DND-41 (cell line): Measurements from ENCODE around the gene PTTG2.

Source experiments
- ATAC-seq: fragments of 200-7000 bp; cut with Tn5 transposase; 3 replicates; pipeline ENCODE4 v1.9.1; 2021; ENCODE audit warnings: low read depth; ENCODE audit not compliant: insufficient read depth
- DNase-seq: peaks from one replicate; pipeline ENCODE4 v3.0.0-alpha.2; 2020
- H2AFZ ChIP-seq: 2 replicates; pipeline ENCODE4 v1.6.0; 2012; ENCODE audit warnings: low read depth, low read length
- H3K27ac ChIP-seq: 2 replicates; pipeline ENCODE4 v1.5.1; 2012; ENCODE audit warnings: low read length, inconsistent platforms
- H3K27me3 ChIP-seq: fragments of 200-600 bp; sonication (generic); 2 replicates; pipeline ENCODE4 v1.6.0; 2012; ENCODE audit warnings: low read length, mild to moderate bottlenecking, inconsistent platforms; ENCODE audit not compliant: insufficient read depth, poor library complexity
- H3K36me3 ChIP-seq: 2 replicates; pipeline ENCODE4 v1.5.1; 2012; ENCODE audit warnings: low read length, inconsistent platforms; ENCODE audit not compliant: insufficient read depth
- H3K4me1 ChIP-seq: 2 replicates; pipeline ENCODE4 v1.5.1; 2012; ENCODE audit warnings: mild to moderate bottlenecking, low read length; ENCODE audit not compliant: insufficient read depth
- H3K4me2 ChIP-seq: 2 replicates; pipeline ENCODE4 v1.6.0; 2012; ENCODE audit warnings: mild to moderate bottlenecking, moderate library complexity, low read length, inconsistent platforms; ENCODE audit not compliant: insufficient read depth
- H3K4me3 ChIP-seq, 2 experiments: fragments of 200-600 bp in 1 of 2; shearing (Covaris generic) in 1 of 2; 2 replicates each; pipeline ENCODE4 v1.5.1; 2012 to 2016; ENCODE audit warnings: inconsistent platforms in 2 of 2, low read length in 2 of 2, mild to moderate bottlenecking in 2 of 2, low read depth in 1 of 2, moderate library complexity in 1 of 2
- H3K79me2 ChIP-seq: 2 replicates; pipeline ENCODE4 v1.6.0; 2012; ENCODE audit warnings: low read length, inconsistent platforms; ENCODE audit not compliant: insufficient read depth
- H3K9ac ChIP-seq: 2 replicates; pipeline ENCODE4 v1.6.0; 2012; ENCODE audit warnings: low read depth, mild to moderate bottlenecking, inconsistent platforms, low read length, moderate library complexity
- H3K9me3 ChIP-seq: 2 replicates; pipeline ENCODE4 v1.5.1; 2012; ENCODE audit warnings: low read length, moderate library complexity, mild to moderate bottlenecking, inconsistent platforms; ENCODE audit not compliant: insufficient read depth, severe bottlenecking
- H4K20me1 ChIP-seq: 2 replicates; pipeline ENCODE4 v1.6.0; 2012; ENCODE audit warnings: low read length; ENCODE audit not compliant: insufficient read depth
- CTCF ChIP-seq: IDR thresholded peaks from 2 replicates; pipeline ENCODE4 v1.5.1; 2012; ENCODE audit warnings: borderline replicate concordance, low read length, moderate library complexity, mild to moderate bottlenecking; ENCODE audit not compliant: poor library complexity, severe bottlenecking; ENCODE audit errors: extremely low read depth
- EZH2 ChIP-seq: IDR thresholded peaks from 3 replicates; pipeline ENCODE4 v1.6.1; 2012; ENCODE audit warnings: borderline replicate concordance, low read depth, mild to moderate bottlenecking, moderate library complexity, low read length, inconsistent platforms; ENCODE audit not compliant: severe bottlenecking

The PTTG2 gene

GRCh38 chr4:37980246-37980645 lies 20.0 kb downstream of the PTTG2 start:
- H3K9me3 ChIP-seq, result no peaks in the 10 kb centered on the region
- H3K79me2 ChIP-seq, result peaks cover 64% of the 10 kb centered on the region
- no peak overlapping the region for H3K9ac ChIP-seq
- no peaks in the 10 kb centered on the region for H3K36me3 ChIP-seq
- H3K4me1 ChIP-seq, result peaks cover 33% of the 10 kb centered on the region
- H3K27me3 ChIP-seq, result no peaks in the 10 kb centered on the region
- H4K20me1 ChIP-seq, result peaks cover 21% of the 10 kb centered on the region; the same call in 1 of the 2 replicates
- H3K27ac ChIP-seq, result no peak overlapping the region
- ATAC-seq, result no peak
- H3K4me3 ChIP-seq, result no peak overlapping the region
- H2AFZ ChIP-seq, result no peak overlapping the region
- TF ChIP-seq CTCF (no peak), EZH2 (no peak)
- H3K4me2 ChIP-seq, result no peak overlapping the region
- no peak for DNase-seq

- Histone ChIP-seq H4K20me1 (peaks cover 21% of the 10 kb centered on the region; the same call in 1 of the 2 replicates), H3K79me2 (peaks cover 73% of the 10 kb centered on the region), H3K36me3 (no peaks in the 10 kb centered on the region)
Measured at GRCh38 chr4:37981425-37981824, 21.2 kb downstream of the PTTG2 start.

DNA sequence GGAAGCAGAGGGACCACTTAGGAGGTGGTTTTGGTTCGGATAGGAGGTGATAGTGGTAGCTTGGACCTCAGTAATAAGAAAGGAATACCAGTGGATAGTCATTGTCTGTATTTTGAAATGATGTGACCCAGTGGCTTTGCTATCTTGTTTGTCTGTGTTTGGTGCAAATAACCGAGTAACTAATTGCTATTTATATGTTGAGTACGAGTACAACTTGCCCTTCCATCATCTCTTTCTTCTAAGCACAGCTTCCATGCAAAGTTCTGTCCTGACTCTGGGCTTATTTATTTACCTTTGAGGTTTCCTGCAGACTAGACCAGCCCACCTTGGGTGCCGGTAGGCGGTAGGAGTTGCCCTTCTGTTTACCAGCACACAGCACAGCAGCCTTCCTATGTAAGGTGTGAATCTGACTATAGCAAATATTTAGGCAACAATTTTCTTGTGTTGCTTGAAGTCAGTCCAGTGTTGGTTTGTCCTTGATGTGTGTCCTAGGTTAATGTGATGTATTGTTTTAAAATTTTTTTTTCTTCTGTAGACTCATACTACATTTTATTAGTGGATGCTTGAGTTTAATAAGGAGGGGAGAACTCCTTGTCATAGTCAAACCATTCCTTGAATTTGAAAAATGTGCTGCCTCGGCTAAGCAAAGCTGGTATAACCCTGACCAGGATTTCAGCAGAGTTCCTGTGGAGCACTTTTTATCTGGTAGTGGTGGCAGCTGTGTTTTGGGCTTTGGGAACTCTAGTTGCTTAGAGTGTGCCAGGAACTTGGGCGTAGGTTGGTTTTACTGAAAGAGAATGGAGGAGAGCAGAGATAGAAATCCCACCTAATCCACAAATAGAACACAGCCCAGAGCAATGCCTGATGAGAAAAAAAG lies 21.9 kb downstream of the PTTG2 start:
- Histone ChIP-seq H3K4me2 (no peak overlapping the region), H3K79me2 (peaks cover 75% of the 10 kb centered on the region), H3K27me3 (no peaks in the 10 kb centered on the region), H3K9me3 (no peaks in the 10 kb centered on the region), H4K20me1 (peaks cover 23% of the 10 kb centered on the region; the same call in 1 of the 2 replicates), H3K9ac (no peak overlapping the region), H3K27ac (no peak overlapping the region), H3K36me3 (no peaks in the 10 kb centered on the region), H2AFZ (no peak overlapping the region), H3K4me1 (peaks cover 23% of the 10 kb centered on the region), H3K4me3 (no peak overlapping the region)
- TF ChIP-seq CTCF (no peak), EZH2 (no peak)
- DNase-seq (no peak), ATAC-seq (no peak)

More at GRCh38 chr4:37981425-37981824, 21.2 kb downstream of the PTTG2 start:
- H3K4me1 ChIP-seq, result peaks cover 29% of the 10 kb centered on the region
- H3K9me3 ChIP-seq, result no peaks in the 10 kb centered on the region
- H3K4me2 ChIP-seq, result no peak overlapping the region
- no peak overlapping the region for H3K9ac ChIP-seq
- DNase-seq, result no peak
- TF ChIP-seq EZH2 (no peak), CTCF (no peak)
- H3K27me3 ChIP-seq, result no peaks in the 10 kb centered on the region
- ATAC-seq, result no peak
- H3K27ac ChIP-seq, result no peak overlapping the region
- H3K4me3 ChIP-seq, result no peak overlapping the region
- H2AFZ ChIP-seq, result no peak overlapping the region
